LNCAP (cell line): ENCODE data around the gene HSPB3.

ENCODE experiments used
- CTCF ChIP-seq: fragments of 450-650 bp; IDR thresholded peaks from 2 replicates; pipeline ENCODE4 v1.5.1; 2017; ENCODE audit warnings: mild to moderate bottlenecking

HSPB3 gene

GRCh38 chr5:54446379-54446732 is 9.1 kb upstream of the HSPB3 start:
- no peak for TF ChIP-seq CTCF

GRCh38 chr5:54449923-54450322 is 5.6 kb upstream of the HSPB3 start:
- TF ChIP-seq CTCF: no peak

DNA sequence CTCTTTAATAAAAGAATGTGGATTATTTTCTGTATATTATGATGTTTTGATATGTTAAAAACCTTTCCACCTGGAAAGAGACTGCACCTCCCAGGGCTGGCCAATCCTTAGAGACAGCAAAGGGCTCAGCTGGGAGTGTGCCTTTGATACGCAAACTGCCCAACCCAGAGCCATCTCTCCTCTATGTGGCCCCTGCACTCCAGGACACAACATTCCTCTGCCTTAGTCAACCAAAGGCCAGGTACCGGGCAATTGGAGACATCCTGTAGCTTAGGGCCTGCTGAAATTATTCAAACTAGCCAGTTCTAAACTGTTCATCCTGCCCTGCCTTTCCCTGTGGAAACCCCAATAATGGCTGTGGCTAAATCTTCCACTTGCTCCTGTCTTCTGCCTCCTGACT is 5.0 kb upstream of the HSPB3 start:
- no peak for TF ChIP-seq CTCF

DNA sequence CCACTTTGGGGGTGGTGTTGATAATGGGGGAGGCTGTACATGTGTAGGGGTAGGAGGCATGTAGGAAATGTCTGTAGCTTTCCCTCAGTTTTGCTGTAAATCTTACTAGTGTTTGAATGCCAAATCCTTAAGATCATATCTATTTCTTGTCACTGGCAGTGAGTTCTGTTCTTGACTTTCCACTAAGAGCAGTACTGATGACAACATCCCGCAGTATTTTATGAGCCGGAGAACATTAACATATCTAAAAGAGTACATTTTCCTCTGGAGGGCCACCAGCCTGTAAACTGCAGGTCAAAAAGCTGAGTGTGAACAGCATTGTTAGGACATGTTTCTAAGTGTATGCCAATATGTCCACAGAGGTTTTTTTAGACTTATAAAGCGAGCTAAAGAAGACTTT is 2.5 kb upstream of the HSPB3 start:
- no peak for TF ChIP-seq CTCF

DNA sequence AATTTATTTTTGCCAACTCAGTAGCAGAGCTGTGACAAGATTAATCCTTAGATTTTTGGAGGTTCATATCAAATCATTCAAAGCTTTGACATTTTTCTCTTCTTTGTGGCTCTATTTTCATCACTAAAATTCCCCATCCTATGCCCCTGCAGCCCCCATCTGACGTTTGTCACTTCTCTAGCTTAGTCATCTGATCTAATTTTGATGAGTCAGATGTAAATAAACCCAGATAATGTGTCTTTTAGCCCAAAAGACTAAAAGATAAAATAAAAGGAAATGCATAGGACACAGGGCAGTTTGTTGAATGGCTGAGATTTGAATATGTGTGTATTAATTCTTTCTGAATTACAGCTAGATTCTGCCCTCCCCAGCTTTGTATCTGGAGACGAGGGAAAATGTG is 897 bp upstream of the HSPB3 start:
- no peak for TF ChIP-seq CTCF

- no peak for TF ChIP-seq CTCF
Measured at GRCh38 chr5:54457094-54457862, 1.8 kb downstream of the HSPB3 start.

DNA sequence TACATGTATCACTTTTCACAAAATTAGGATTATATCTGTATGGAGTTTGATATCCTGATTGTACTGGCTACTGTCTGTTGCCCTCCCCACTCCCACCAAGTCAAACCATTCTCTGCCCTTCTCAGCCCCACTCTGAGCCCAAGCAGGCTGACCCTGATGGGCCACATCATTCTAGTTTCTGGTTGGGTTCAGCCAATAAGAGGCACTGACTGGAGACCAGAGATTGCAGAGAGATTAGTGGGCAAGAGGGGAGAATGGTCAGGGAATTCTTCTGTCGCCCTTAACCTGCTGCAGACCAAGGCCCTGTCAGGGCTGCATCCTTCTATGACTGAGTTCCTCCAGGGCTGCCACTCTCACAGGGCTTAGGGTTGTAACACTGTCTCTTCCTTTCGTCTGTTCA is 2.7 kb downstream of the HSPB3 start:
- TF ChIP-seq CTCF: no peak
